SH-SY5Y (cell line): ENCODE measurements around the gene SOX1.

Experiments
- GATA2 ChIP-seq: IDR thresholded peaks from 2 replicates; pipeline ENCODE4 v1.6.1; 2011; ENCODE audit warnings: mild to moderate bottlenecking, low read depth, low read length
- GATA3 ChIP-seq: IDR thresholded peaks from 2 replicates; pipeline ENCODE4 v1.6.1; 2011; ENCODE audit warnings: low read depth, mild to moderate bottlenecking, low read length, moderate library complexity

GRCh38 chr13:112102243-112102642 lies 35.3 kb downstream of the SOX1 start:
- TF ChIP-seq GATA2, result no peak
- TF ChIP-seq GATA3, result no peak
